ENCODE results near the gene RNF34. TPM values are rescaled to one million over a fixed set of nuclear protein-coding genes. Genes with fewer than 3 reads are reported as not detected.

RNF34 gene
- total and polyA plus RNA-seq, 12 donors, result 13.3 to 48.4 (median 26.5) TPM

Small RNAs within 50 kb of the gene (microRNA-seq; reads per million reads assigned to microRNA genes)
- 0 reads per million in 3 donors for gene MIR7107

Other genes starting within 250 kb of the RNF34 start
- gene P2RX4, start 190.0 kb upstream of the RNF34 start, total RNA-seq, result 100 to 1,000 TPM in 2 of 9 donors, 10 to 100 TPM in 7; 15.2 to 114 (median 34.7) TPM
- gene P2RX4, start 190.0 kb upstream of the RNF34 start, polyA plus RNA-seq, result 10 to 100 TPM; 13.3 to 50.0 (median 29.2) TPM
- gene CAMKK2, start 103.4 kb upstream of the RNF34 start, total RNA-seq, result 10 to 100 TPM in 8 of 9 donors, 1 to 10 TPM in 1; 7.5 to 42.9 (median 30.4) TPM
- 10 to 100 TPM; 12.8 to 20.5 (median 13.6) TPM for gene CAMKK2, start 103.4 kb upstream of the RNF34 start, polyA plus RNA-seq
- 100 to 1,000 TPM in 3 of 9 donors, 10 to 100 TPM in 6; 81.3 to 137 (median 90.7) TPM for gene ANAPC5, start 47.7 kb upstream of the RNF34 start, total RNA-seq
- gene ANAPC5, start 47.7 kb upstream of the RNF34 start, polyA plus RNA-seq, result 100 to 1,000 TPM; 164 to 204 (median 181) TPM
- 10 to 100 TPM in 7 of 9 donors, 1 to 10 TPM in 2; 6.8 to 40.6 (median 17.3) TPM for gene KDM2B, start 180.9 kb downstream of the RNF34 start, total RNA-seq
- 10 to 100 TPM in 2 of 3 donors, 1 to 10 TPM in 1; 5.0 to 19.7 (median 10.2) TPM for gene KDM2B, start 180.9 kb downstream of the RNF34 start, polyA plus RNA-seq
- gene ORAI1, start 226.4 kb downstream of the RNF34 start, total RNA-seq, result 10 to 100 TPM in 5 of 9 donors, 1 to 10 TPM in 4; 4.7 to 16.1 (median 10.2) TPM
- 1 to 10 TPM; 1.9 to 4.1 (median 2.9) TPM for gene ORAI1, start 226.4 kb downstream of the RNF34 start, polyA plus RNA-seq